ENCODE results near the gene TXNDC2. TPM values are rescaled to one million over a fixed set of nuclear protein-coding genes. Genes with fewer than 3 reads are reported as not detected.

TXNDC2 gene
- 0.16 TPM in 1 of 2 replicates, not detected in the other for total RNA-seq

DNA sequence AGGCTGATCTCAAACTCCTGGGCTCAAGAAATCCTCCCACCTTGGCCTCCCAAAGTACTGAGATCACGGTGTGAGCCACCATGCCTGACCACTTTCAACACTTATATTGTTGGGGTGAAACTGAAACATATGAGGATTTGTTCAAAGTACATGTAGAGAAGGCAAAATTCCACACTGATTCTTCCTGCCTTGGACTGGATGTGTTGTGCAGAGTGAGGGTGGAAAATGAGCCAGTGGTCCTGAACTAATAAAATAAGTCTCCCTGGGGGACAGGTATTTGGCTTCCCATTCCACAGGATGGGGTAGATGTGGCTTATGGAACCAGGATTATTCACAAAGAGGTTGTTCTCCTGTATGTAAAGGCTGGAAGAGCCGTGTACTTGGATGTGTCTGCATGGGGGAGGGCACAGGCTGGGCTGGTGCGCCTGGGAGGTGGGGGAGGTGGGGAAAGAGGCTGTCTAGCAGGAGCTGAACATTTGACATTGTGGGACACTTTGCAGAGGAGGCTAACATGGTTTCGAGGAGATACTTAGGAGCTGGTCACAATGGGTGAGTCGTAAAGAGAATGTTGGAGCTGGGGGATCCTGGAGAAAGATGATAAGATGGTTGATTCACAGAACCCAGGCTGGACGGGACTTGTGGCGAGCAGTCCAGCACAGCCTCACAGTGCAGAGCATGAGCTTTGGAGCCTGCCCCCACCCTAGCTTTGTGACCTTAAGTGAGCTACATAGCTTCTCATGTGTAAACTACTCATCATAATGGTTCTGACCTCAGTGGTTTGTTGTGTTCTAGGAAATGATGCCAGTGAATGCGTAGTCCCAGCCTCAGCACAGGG, at the start of gene TXNDC2:
Gene TXNDC2, plus strand, starts transcription at position 804 of the 835 bp plus-strand sequence. CDS start 708 bp downstream, outside the sequence.

DNA sequence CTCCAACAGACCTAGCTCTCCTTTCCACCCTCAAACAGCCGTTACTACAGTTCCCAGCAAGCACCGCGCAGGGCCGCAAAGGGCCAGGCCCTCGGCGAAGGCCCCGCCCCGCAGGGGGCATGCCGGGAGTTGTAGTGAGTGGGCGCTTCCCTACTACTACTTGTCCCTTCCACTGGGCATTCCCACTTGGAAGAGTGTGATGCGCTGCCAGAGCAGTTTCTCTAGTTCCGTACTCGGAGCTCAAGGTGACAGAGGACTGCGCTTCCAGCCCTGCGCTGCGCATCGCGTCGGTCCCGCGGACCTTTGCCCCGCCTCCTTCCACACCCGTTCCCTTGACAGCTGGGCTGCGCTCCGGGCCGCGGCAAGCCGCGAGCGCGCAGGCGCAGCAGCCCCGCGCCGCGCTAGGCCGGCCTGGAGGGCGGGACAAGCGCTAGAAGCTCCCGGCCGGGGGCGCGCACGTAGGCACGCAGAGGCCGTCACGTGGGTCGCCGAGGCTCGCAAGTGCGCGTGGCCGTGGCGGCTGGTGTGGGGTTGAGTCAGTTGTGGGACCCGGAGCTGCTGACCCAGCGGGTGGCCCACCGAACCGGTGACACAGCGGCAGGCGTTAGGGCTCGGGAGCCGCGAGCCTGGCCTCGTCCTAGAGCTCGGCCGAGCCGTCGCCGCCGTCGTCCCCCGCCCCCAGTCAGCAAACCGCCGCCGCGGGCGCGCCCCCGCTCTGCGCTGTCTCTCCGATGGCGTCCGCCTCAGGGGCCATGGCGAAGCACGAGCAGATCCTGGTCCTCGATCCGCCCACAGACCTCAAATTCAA, 28.0 kb downstream of the TXNDC2 start, which contains the start of gene VAPA:
Gene VAPA, plus strand, starts transcription at position 491 of the 808 bp plus-strand sequence. Its CDS starts 241 bp downstream, at position 732.

Other genes with a start within 250 kb of the TXNDC2 start
- 28.8 and 58.2 TPM in 2 replicates for gene RAB31, start 177.7 kb upstream of the TXNDC2 start, total RNA-seq
- gene VAPA, start 28.0 kb downstream of the TXNDC2 start, total RNA-seq = 167 and 229 TPM in 2 replicates

Measured in bronchial smooth muscle cell (primary cell).